Bronchial epithelial cell (primary cell): ENCODE data around the gene IL21R. TPM values are rescaled to one million over a fixed set of nuclear protein-coding genes. Genes with fewer than 3 reads are reported as not detected.

Experiments
- DNase-seq: peaks from one replicate; pipeline ENCODE4 v3.0.0-alpha.2; 2010; ENCODE audit warnings: low read depth
- FAIRE-seq: peaks from 2 replicates; lab custom pipeline; 2011; peaks lifted over from hg19 to GRCh38; lab: Jason Lieb, UNC
- H3K27me3 ChIP-seq: 2 replicates; pipeline ENCODE4 v1.5.1; 2011; ENCODE audit warnings: low read length; ENCODE audit not compliant: control insufficient read depth, insufficient read depth
- H3K36me3 ChIP-seq: 2 replicates; pipeline ENCODE4 v1.5.1; 2011; ENCODE audit warnings: low read length; ENCODE audit not compliant: control insufficient read depth, insufficient read depth
- H3K4me3 ChIP-seq: 2 replicates; pipeline ENCODE4 v1.5.1; 2011; ENCODE audit warnings: mild to moderate bottlenecking, low read depth, low read length, control low read depth
- total RNA-seq: library from RNA; depleted of rRNA; stranded (reverse); fragments of >200 nt; gene quantifications from 2 replicates; pipeline ENCODE4 v1.2.1, GENCODE V29; 2014
- TF ChIP-seq, protein P1 (sequence below): IDR thresholded peaks from 2 replicates; pipeline ENCODE4 v1.5.1; 2011; ENCODE audit warnings: mild to moderate bottlenecking, moderate library complexity, low read length, control low read depth, inconsistent platforms; ENCODE audit not compliant: insufficient read depth, severe bottlenecking

The IL21R gene
- total RNA-seq, 1 donor from 2014 or later: not detected

GRCh38 chr16:27465483-27465879 lies 63.5 kb downstream of the IL21R start:
- TF ChIP-seq, protein P1, sequence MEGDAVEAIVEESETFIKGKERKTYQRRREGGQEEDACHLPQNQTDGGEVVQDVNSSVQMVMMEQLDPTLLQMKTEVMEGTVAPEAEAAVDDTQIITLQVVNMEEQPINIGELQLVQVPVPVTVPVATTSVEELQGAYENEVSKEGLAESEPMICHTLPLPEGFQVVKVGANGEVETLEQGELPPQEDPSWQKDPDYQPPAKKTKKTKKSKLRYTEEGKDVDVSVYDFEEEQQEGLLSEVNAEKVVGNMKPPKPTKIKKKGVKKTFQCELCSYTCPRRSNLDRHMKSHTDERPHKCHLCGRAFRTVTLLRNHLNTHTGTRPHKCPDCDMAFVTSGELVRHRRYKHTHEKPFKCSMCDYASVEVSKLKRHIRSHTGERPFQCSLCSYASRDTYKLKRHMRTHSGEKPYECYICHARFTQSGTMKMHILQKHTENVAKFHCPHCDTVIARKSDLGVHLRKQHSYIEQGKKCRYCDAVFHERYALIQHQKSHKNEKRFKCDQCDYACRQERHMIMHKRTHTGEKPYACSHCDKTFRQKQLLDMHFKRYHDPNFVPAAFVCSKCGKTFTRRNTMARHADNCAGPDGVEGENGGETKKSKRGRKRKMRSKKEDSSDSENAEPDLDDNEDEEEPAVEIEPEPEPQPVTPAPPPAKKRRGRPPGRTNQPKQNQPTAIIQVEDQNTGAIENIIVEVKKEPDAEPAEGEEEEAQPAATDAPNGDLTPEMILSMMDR: no peak
- no peak for DNase-seq
- peaks cover 21% of the 10 kb centered on the region for H3K36me3 ChIP-seq
- FAIRE-seq: no peak
- no peaks in the 10 kb centered on the region for H3K27me3 ChIP-seq
- H3K4me3 ChIP-seq: no peak overlapping the region

- Histone ChIP-seq H3K36me3 (peaks cover 31% of the 10 kb centered on the region), H3K4me3 (no peak overlapping the region), H3K27me3 (no peaks in the 10 kb centered on the region)
- FAIRE-seq: no peak
- TF ChIP-seq, protein P1: no peak
- DNase-seq: no peak
Observed at GRCh38 chr16:27468941-27469531, 67.1 kb downstream of the IL21R start.

- DNase-seq (no peak), FAIRE-seq (no peak)
- TF ChIP-seq, protein P1: no peak
- no peak overlapping the region for H3K4me3 ChIP-seq
- no peaks in the 10 kb centered on the region for H3K27me3 ChIP-seq
- H3K36me3 ChIP-seq: peaks cover 29% of the 10 kb centered on the region
Observed at GRCh38 chr16:27470567-27471431, 68.8 kb downstream of the IL21R start.

DNA sequence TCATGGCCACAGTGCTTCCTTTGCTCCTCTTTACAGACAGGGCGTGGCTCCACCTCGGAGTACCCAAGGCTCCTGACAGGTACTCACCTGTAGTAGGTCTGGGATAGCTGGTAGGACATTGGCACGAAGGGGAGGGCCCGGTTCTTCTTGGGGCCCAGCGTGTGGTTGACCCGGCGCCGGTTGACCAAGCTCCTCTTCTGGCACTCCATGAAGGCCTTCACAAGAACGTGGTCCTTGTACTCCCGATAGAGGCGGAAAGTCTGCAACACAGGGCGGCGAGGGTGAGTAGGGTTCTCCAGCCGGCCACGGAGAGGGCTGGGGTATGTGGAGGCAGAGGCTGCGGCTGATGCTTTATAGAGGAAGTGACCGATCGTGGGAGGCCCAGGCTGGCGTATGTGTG lies 69.7 kb downstream of the IL21R start:
- no peak overlapping the region for H3K4me3 ChIP-seq
- FAIRE-seq (no peak), DNase-seq (no peak)
- no peaks in the 10 kb centered on the region for H3K27me3 ChIP-seq
- peaks cover 33% of the 10 kb centered on the region for H3K36me3 ChIP-seq
- TF ChIP-seq, protein P1: no peak

DNA sequence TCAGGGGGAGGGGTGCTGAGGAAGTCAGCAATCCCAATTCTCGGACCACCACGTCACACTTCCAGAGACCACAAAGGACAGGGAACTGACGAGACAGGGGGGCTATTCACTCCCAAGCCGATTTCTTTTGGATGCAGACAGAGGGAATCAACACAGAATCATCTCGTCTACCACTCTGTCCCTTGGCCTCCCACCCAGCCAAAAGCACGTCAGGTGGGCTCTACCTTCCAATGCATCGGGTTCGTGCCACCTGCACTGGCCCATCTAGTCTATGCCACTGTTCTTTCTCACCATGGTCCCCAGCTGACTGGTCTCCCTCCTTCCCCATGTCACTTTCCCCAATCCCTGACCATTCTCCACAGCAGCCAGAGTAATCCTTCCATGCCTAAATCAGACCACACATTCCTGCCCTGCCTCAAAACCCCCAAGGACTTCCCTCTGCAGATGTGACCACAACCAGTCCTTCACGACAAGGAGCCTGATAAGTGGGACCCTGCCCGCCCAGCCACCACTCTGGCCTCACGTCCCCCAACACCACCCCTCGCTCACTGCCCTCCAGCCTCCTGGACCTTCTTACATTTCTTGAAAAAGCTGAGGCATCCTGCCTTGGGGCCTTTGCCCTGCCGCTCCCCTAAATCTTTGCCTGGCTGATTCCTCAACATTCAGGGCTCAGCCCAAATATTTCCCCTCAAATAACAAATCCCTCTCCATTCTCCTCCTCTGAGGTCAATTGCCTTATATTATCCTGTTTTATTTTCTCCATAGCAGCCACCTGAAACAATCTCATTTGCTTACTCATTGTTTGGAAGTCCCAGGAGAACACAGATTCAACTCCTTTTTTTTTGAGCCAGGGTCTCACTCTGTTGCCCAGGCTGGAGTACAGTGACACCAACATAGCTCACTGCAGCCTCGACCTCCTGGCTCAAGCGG lies 70.4 kb downstream of the IL21R start:
- Histone ChIP-seq H3K36me3 (peaks cover 33% of the 10 kb centered on the region), H3K27me3 (no peaks in the 10 kb centered on the region), H3K4me3 (no peak overlapping the region)
- TF ChIP-seq, protein P1: no peak
- DNase-seq (no peak), FAIRE-seq (no peak)
